OCI-LY7 (cell line): Measurements from ENCODE around the gene CLIC4.

ENCODE experiments used
- EZH2phosphoT487 ChIP-seq: fragments of 200-600 bp; sonication (generic); IDR thresholded peaks from 2 replicates; pipeline ENCODE4 v1.6.1; 2018; ENCODE audit warnings: low read depth, borderline replicate concordance, mild to moderate bottlenecking, mixed run types, antibody characterized with exemption, low read length, moderate library complexity, mixed read lengths
- TF ChIP-seq, protein P1 (sequence below): fragments of 200-600 bp; sonication (generic); conservative IDR thresholded peaks from 2 replicates; pipeline ENCODE4 v1.5.1; 2014; ENCODE audit warnings: mild to moderate bottlenecking, antibody characterized with exemption, low read length, moderate library complexity, mixed read lengths

DNA sequence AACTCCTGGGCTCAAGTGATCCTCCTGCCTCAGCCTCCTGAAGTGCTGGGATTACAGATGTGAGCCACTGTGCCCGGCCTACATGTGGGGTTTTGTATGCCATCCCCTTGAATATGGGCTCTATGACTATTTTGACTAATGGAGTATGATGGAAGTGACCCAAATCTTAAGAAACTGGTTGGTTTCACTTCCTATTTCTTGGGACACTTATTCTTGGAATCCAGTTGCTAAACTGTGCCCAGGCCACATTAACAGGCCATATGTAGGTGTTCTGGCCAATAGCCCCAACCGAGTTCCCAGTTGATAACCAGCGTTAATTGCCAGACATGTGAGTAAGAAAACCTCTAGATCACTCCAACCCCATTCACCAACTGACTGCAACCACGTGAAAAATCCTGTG, 36.3 kb upstream of the CLIC4 start:
- TF ChIP-seq, protein P1, sequence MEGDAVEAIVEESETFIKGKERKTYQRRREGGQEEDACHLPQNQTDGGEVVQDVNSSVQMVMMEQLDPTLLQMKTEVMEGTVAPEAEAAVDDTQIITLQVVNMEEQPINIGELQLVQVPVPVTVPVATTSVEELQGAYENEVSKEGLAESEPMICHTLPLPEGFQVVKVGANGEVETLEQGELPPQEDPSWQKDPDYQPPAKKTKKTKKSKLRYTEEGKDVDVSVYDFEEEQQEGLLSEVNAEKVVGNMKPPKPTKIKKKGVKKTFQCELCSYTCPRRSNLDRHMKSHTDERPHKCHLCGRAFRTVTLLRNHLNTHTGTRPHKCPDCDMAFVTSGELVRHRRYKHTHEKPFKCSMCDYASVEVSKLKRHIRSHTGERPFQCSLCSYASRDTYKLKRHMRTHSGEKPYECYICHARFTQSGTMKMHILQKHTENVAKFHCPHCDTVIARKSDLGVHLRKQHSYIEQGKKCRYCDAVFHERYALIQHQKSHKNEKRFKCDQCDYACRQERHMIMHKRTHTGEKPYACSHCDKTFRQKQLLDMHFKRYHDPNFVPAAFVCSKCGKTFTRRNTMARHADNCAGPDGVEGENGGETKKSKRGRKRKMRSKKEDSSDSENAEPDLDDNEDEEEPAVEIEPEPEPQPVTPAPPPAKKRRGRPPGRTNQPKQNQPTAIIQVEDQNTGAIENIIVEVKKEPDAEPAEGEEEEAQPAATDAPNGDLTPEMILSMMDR: no peak
- TF ChIP-seq EZH2phosphoT487: no peak
